H54 (cell line): ENCODE measurements around the gene ACBD6.

Experiments
- DNase-seq: peaks from one replicate; pipeline ENCODE4 v3.0.0; 2011; ENCODE audit warnings: low spot score, mixed read lengths; ENCODE audit not compliant: insufficient read length
- FAIRE-seq: peaks from 3 replicates; lab custom pipeline; 2011; peaks lifted over from hg19 to GRCh38; lab: Jason Lieb, UNC
- POLR2A ChIP-seq: IDR thresholded peaks from 2 replicates; pipeline ENCODE4 v1.6.1; 2011; ENCODE audit warnings: low read depth, mild to moderate bottlenecking, low read length

Gene ACBD6

GRCh38 chr1:180535418-180535999 is 33.1 kb upstream of the ACBD6 start:
- no peak for FAIRE-seq
- no peak for TF ChIP-seq POLR2A

GRCh38 chr1:180534214-180534613 is 31.8 kb upstream of the ACBD6 start:
- DNase-seq, result no peak
- TF ChIP-seq POLR2A, result no peak
- FAIRE-seq, result no peak

More at GRCh38 chr1:180535418-180535999, 33.1 kb upstream of the ACBD6 start:
- DNase-seq, result no peak

- TF ChIP-seq POLR2A, result no peak
- DNase-seq, result peak; percentile 51
- peak; percentile 36 for FAIRE-seq
Measured at GRCh38 chr1:180533266-180533987, 31.1 kb upstream of the ACBD6 start.

- DNase-seq (no peak), FAIRE-seq (no peak)
- TF ChIP-seq POLR2A, result no peak
Measured at GRCh38 chr1:180532854-180533253, 30.5 kb upstream of the ACBD6 start.

GRCh38 chr1:180530501-180530900 is 28.1 kb upstream of the ACBD6 start:
- FAIRE-seq (peak; percentile 41), DNase-seq (peak; percentile 35)
- no peak for TF ChIP-seq POLR2A

- TF ChIP-seq POLR2A, result no peak
- DNase-seq (no peak), FAIRE-seq (no peak)
Measured at GRCh38 chr1:180528868-180529470, 26.6 kb upstream of the ACBD6 start.

GRCh38 chr1:180527101-180527669 is 24.8 kb upstream of the ACBD6 start:
- FAIRE-seq (no peak), DNase-seq (no peak)

GRCh38 chr1:180525715-180526039 is 23.3 kb upstream of the ACBD6 start:
- no peak for TF ChIP-seq POLR2A
- DNase-seq (no peak), FAIRE-seq (no peak)

More at GRCh38 chr1:180527101-180527669, 24.8 kb upstream of the ACBD6 start:
- TF ChIP-seq POLR2A, result no peak

- FAIRE-seq (no peak), DNase-seq (no peak)
- no peak for TF ChIP-seq POLR2A
Measured at GRCh38 chr1:180524915-180525714, 22.7 kb upstream of the ACBD6 start.

GRCh38 chr1:180524160-180524914 is 22.0 kb upstream of the ACBD6 start:
- FAIRE-seq (no peak), DNase-seq (no peak)
- TF ChIP-seq POLR2A, result no peak

- no peak for FAIRE-seq
Measured at GRCh38 chr1:180522213-180522515, 19.8 kb upstream of the ACBD6 start.

GRCh38 chr1:180521474-180522212 is 19.3 kb upstream of the ACBD6 start:
- FAIRE-seq, result no peak
- TF ChIP-seq POLR2A, result no peak

More at GRCh38 chr1:180522213-180522515, 19.8 kb upstream of the ACBD6 start:
- DNase-seq, result no peak
- no peak for TF ChIP-seq POLR2A

GRCh38 chr1:180519846-180520245 is 17.5 kb upstream of the ACBD6 start:
- no peak for TF ChIP-seq POLR2A
- DNase-seq (no peak), FAIRE-seq (no peak)

More at GRCh38 chr1:180521474-180522212, 19.3 kb upstream of the ACBD6 start:
- no peak for DNase-seq
